D341Med (cell line): ENCODE results near the gene ASMTL.
"Not testable (repeated sequence)": the region's sequence is repeated elsewhere in the genome, so short reads cannot be mapped to it uniquely, and the experiment has no call there.

ENCODE experiments used
- DNase-seq: peaks from one replicate; pipeline ENCODE4 v3.0.0; 2012; ENCODE audit warnings: low spot score

Gene ASMTL, protein sequence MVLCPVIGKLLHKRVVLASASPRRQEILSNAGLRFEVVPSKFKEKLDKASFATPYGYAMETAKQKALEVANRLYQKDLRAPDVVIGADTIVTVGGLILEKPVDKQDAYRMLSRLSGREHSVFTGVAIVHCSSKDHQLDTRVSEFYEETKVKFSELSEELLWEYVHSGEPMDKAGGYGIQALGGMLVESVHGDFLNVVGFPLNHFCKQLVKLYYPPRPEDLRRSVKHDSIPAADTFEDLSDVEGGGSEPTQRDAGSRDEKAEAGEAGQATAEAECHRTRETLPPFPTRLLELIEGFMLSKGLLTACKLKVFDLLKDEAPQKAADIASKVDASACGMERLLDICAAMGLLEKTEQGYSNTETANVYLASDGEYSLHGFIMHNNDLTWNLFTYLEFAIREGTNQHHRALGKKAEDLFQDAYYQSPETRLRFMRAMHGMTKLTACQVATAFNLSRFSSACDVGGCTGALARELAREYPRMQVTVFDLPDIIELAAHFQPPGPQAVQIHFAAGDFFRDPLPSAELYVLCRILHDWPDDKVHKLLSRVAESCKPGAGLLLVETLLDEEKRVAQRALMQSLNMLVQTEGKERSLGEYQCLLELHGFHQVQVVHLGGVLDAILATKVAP

DNA sequence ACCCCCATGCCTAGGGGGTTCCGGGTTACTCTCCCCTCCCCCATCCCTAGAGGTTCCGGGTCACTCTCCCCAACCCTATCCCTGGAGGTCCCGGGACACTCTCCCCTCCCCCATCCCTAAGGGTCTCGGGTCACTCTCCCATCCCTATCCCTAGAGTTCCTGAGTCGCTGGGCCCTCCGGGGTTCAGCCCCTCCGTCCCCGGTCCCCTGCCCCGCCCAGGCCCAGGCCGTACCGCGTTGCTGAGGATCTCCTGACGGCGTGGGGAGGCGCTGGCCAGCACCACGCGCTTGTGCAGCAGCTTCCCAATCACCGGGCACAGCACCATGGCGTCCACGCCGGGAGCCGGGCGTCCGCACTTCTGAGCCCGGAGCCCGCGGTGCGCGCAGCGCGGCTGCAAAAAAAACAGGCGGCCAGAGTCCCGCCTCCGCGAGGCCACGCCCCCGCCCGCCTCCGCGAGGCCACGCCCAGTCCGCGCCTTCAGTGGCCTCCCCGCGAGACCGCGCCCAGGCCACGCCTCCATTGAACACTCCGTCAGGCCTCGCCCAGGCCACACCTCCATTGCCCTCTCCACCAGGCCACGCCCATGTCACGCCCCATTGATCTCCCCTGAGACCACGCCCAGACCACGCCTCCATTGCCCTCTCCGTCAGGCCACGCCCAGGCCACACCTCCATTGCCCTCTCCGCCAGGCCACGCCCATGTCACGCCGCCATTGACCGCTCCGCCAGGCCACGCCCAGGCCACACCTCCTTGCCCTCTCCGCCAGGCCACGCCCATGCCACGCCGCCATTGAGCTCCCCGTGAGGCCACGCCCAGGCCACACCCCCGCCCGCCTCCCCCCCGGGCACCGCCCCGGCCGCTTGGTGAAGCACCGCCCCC lies at the start of gene ASMTL:
ASMTL (minus strand) TSS at position 394 of the 879 bp plus-strand sequence; CDS start at position 325, 69 bp downstream.
- DNase-seq: peak; percentile 98

DNA sequence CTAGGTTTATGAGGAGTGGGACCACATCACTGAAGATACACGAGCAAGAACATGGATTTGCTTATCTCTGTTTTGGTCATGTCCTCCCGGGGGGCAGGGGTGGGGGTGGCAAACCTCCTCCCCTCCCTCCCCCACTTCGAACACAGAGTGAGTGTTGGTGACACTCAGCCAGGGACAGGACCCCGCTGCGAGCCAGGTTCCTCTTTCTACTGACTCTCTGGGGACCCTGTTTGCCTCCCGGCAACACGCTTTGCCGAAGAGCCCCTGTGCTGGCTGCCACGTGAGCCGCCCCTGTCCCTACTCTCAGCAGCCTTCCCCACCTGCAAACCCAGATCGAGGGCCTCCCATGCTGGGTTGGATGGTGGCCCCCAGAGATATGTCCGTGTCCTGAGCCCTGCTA lies 49.5 kb upstream of the ASMTL start:
- DNase-seq: no peak

DNA sequence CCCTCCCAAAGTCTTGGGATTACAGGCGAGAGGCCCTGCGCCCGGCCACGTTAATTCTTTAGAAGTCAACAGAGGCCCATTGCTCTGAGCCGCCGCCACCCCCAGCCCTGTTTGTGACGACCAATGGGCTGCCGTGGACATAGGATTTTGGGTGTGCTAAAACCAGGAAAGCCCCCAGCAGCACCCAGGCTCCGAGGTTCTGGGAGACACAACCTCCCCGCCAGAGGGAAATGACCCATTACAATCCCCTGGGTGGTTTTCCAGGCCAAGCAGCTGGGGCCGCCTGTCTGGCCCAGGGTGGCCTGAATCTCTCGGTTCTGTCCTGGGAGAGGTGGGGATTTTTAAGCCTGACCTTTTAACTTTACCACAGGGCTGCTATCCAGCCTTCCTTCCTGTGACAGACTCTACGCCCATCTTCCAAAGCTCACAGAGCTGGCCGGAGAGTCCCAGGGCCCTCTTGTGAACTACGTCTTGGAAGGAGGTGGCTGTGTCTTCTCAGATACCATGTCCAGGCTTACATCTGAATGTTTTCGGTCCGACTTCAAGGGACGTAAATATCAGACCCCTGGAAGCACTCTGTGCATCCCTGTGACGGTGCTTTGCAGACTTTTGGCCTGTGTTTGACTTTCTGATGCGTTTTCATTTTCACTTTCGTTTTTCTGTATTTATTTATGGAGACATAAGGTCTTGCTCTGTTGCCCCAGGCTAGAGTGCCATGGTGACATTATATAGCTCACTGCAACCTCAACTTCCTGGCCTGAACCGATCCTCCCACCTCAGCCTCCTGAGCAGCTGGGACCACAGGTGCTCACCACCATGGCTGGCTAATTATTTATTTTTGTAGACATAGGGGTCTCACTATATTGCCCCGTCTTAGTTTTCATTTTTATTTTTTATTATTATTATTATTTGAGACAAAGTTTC lies 48.3 kb upstream of the ASMTL start:
- DNase-seq: no peak

DNA sequence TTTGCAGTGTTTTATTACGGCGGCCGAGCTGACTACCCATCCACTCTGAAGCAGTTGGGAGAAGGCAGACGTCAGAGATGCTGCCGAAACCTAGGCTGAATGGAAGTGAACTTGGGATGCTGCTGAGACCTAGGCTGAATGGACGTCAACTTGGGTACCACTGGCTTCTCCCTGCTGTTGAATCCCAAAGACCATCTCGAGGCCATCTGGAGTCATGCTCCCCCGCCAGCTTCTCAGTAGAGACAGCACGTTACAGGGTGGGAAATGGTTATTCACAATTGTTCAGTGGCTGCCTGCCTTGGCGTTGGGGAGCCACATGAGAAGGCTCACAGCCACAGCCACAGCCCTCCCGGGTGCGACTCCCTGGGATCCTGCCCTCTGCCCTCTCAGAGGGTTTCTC lies 43.4 kb upstream of the ASMTL start:
- DNase-seq: no peak

DNA sequence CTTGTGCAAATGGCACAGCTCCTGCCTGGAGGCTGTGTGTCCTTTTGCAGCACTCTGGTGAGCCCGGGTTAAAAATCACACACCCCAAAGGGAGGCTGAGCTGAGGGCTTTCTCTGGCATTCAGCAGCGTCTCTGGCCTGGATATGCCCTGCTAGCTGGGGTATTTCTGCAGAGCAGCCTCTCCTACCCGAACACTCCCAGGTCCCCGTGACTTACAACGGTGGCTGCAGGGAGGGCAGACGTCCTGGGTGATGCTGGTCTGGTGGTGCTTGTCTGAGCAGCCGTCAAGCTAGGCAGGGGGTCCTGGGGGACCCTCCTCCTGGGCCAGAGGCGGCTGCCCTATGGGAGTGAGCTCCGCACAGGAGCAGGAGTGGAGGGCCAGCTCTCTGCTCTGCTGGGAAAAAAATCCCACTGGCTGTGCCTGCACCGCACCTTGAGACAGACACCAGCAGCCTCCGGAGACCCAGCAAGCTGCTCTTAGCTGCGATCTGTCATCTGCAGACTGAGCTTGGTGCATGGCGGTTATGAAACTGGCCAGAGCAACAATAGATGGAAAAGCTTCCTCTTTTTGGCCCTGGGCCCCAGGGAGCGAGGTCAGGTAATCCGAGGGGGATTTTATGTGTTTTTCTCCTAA lies 41.3 kb upstream of the ASMTL start:
- no peak for DNase-seq

DNA sequence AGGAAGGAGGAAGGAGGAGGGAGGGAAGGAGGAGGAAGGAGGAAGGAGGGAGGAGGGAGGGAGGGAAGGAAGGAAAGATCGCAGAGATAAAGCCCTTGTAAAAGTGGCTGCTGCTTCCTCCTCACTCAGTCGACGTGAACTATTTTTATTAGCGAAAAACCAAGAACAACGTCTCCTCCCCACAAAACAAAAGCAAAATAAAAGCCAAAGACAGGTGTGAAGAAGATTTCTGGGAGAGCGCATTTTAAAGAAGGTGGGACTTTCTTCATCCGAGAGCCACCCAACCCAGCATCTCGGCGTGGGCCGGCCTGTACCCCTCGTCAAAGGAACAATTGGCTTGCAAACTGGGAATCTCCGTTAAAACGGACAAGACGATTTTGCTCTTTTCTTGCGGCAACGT lies 40.7 kb upstream of the ASMTL start:
- no peak for DNase-seq

DNA sequence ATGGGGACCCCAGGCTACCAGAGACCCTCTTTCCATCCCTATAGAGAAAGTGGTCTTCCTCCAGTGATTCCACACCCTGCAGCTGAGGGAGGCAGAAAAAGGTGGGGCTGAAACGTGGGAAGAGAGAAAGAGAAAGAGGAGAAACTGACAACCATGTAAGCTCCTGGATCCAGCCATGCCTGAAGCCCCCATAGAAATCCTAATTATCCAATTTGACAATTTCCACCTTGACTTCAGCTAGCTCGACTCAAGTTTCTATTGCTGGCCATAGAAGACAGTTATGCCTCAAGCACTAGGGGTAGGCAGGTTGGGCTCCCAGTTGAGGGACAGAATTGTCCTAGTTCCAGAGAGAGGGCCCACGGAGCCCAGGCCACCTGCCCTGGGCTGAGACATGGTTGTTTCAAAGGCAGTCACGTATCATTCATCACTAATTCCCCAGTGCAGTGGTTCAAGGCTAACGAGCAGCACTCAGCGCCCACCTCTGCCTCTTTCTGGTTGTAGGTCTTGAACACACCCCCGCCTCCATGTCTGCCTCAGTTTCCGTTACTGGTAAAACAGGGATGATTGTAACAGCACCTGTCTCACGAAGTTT lies 39.8 kb upstream of the ASMTL start:
- DNase-seq: no peak

DNA sequence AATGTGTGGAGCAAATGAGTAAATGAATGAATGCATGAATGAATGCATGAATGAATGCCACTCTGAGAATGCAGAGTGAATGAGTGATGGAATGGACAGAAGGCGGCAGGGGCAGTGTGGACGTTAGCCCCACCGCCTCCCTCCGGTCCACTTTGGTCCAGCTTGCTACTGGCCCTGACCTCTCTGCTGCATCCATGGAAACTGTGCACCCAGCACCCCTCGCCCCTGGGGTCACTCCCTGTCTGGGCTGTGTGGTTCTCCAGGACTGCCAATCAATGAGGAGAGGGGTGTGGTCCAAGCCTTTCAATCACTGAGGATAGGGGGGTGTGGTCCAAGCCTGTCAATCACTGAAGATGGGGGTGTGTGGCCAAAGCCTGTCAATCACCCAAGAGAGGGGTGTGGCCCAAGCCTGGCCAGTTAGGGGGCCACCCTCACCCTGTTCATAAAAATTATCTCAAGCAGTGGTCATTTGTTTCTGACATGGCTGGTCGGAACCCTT lies 39.2 kb upstream of the ASMTL start:
- peak; percentile 67 for DNase-seq

DNA sequence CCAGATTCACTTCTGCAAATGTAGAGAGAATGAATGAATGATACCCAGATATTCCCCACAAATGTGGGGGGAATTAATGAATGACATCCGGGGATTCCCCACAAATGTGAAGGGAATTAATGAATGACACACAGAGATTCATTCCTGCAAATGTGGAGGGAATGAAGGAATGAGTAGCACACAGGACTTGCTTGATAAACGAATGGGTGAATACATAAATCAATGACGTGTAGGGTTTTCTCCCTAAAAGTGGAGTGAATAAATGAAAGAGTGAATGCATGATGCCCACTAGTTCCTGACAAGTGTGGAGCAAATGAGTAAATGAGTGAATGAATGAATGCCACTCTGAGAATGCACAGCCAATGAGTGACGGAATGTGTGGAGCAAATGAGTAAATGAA lies 38.5 kb upstream of the ASMTL start:
- DNase-seq: not testable (repeated sequence)

DNA sequence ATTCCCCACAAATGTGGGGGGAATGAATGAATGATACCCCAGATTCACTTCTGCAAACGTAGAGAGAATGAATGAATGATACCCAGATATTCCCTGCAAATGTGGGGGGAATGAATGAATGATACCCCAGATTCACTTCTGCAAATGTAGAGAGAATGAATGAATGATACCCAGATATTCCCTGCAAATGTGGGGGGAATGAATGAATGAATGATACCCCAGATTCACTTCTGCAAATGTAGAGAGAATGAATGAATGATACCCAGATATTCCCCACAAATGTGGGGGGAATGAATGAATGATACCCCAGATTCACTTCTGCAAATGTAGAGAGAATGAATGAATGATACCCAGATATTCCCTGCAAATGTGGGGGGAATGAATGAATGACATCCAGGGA lies 38.0 kb upstream of the ASMTL start:
- DNase-seq: not testable (repeated sequence)

DNA sequence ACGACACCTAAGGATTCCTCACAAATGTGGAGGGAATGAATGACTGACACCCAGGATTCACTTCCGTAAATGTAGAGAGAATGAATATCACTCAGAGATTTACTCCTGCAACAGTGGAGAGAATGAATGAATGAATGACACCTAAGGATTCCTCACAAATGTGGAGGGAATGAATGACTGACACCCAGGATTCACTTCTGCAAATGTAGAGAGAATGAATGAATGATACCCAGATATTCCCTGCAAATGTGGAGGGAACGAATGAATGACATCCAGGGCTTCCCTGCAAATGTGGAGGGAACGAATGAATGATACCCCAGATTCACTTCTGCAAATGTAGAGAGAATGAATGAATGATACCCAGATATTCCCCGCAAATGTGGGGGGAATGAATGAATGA lies 36.6 kb upstream of the ASMTL start:
- not testable (repeated sequence) for DNase-seq

DNA sequence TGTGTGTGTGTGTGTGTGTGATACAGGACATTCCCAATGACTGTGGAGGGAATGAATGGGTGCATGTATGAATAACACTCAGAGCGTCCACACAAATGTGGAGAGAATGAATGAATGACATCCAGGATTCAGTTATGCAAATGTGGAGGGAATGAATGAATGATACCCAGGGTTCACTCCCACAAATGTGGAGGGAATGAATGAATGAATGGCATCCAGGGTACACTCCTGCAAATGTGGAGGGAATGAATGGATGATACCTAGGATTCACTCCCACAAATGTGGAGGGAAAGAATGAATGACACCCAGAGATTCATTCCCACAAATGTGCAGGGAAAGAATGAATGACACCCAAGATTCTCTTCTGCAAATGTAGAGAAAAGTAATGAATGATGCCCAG lies 36.0 kb upstream of the ASMTL start:
- no peak for DNase-seq

DNA sequence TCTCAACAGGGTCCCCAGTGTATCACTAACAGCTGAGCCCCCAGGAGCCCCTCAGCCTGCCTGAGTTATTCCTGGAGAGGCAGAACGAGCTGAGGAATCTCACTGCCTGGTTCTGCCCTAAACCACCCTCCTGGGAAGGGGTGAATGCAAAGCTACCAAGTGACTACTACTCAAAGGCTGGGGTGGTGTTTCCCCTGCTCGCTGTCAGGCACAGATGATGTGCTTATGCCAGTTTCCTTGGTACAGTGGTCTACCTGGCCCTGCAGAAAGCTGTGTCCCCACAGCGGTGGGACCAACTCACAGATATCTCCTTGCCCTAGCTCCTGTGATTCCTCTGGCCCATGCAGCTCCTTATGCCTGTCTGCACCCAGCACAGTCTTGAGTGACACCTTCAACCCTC lies 35.4 kb upstream of the ASMTL start:
- DNase-seq: peak; percentile 33

DNA sequence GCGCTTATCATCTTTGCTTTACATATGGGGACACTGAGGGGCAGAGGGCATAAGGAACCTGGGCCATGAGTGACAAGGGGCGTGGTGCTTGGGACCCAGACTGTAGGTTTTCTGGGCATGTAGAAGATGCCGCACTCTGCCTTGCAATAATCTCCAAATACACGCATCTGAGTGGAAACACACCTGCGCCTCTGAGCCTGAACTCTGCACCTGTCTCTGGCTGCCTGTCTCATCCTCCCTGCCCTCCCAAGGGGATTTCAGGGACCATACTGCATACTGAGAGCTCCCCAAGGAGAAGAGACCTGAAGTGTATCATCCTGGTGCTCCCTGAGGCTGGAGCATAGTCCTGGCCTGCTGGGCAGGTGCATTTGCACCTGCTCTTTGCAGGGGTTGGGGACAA lies 34.7 kb upstream of the ASMTL start:
- DNase-seq: no peak

DNA sequence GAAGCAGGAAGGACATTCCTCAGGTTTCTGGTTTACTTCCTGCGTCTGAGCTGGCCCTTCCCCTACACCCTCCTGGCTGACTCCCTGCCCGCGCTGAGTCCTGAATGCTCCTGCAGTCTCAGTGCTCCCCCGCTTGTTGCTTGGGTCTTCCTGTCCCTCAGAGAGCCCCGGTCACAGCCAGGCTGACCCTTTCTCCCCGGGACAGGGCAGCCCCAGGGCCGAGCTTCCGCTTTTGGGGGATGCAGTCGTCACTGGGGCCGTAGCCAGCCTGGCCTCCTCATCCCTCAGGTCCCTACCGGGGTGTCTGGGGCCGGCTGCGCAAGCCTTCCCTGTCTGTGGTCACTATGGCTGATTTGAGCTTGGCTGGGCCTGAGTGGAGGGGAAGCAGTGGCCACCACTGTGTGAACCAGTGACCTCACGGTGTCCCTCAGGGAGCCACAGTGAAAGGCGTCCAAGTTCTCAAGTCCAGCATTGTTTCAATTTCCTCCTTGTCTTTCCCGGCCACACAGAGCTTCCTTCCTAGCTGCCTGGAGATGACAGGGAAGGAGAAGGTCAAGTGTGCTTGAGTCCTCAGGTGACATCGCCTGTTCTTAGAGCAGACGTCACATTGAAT lies 34.1 kb upstream of the ASMTL start:
- DNase-seq: no peak

DNA sequence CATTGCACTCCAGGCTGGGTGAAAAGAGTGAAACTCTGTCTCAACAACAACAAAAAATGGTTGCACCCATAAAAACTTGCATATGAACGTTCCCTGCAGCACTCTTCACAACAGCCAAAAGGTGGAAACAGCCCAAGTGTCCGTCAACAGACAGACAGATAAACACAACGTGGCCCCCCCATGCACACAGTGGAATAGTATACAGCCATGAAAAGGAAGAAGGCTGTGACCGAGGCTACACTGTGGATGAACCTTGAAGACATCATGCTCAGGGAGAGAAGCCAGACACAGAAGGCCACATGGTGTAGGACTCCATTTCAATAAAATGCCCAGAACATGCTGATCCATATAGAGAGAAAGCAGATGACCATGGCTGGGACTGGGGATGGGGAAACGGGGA lies 33.5 kb upstream of the ASMTL start:
- no peak for DNase-seq

DNA sequence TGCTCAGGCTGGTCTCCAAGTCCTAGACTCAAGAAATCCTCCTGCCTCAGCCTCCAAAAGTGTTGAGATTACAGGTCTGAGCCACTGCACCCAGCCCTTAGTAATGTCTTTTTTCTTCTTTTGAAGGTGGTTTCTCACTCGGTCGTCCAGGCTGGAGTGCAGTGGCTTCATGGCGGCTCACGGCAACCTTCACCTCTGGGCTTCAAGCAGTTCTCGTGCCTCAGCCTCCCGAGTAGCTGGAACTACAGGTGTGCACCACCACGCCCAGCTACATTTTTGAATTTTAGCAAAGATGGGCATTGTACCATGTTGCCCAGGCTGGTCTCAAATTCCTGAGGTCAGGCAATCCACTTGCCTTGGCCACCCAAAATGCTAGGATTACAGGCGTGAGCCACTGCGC lies 32.3 kb upstream of the ASMTL start:
- no peak for DNase-seq

DNA sequence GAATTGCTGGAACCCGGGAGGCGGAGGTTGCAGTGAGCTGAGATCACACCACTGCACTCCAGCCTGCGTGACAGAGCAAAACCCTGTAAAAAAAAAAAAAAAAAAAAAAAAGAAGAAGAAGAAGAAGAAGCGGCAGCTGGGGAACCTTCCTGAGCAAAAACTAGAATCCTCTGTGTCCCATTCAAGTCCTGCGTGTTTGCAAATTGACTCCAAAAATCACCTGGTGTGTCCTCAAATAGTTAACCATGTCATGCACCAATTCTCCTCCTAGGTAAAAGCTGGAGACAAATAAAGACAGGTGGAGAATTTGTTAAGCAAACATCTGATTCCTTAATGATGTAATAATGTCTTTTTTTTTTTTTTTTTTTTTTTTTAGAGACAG lies 31.9 kb upstream of the ASMTL start:
- DNase-seq: no peak

DNA sequence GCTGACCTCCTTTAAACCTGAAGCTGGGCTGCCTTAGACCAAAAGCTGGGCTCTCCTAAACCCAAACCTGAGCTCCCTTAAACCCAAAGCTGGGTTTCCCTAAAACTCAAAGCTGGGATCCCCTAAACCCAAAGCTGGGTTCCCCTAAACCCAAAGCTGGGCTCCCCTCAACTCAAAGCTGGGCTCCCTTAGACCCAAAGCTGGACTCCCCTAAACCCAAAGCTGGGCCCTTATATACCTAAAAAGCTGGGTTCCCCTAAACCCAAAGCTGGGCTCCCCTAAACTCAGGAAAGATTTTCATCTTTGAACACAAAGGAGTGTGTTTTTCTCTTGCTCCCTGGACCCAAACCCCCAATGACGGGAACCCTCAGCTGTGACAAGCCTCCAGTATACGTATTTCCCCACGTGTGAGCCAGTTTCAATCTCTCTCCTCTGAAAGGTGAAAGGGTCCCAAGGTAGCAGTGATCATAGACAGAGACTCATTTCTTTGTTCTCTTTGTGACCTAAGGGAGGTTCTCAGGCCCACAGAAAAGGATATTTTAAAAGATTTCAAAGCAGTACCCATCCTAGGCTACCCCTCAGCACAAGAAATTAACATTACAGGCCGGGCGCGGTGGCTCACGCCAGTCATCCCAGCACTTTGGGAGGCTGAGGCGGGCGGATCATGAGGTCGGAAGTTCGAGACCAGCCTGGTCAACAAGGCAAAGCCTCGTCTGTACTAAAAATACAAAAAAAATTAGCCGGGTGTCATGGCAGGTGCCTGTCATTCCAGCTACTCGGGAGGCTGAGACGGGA lies 31.3 kb upstream of the ASMTL start:
- DNase-seq: no peak
